SK-N-DZ (cell line): ENCODE data around the gene NECTIN1.

ENCODE experiments used
- DNase-seq: peaks from one replicate; pipeline ENCODE4 v3.0.0-alpha.2; 2015; ENCODE audit warnings: low spot score

The NECTIN1 gene

DNA sequence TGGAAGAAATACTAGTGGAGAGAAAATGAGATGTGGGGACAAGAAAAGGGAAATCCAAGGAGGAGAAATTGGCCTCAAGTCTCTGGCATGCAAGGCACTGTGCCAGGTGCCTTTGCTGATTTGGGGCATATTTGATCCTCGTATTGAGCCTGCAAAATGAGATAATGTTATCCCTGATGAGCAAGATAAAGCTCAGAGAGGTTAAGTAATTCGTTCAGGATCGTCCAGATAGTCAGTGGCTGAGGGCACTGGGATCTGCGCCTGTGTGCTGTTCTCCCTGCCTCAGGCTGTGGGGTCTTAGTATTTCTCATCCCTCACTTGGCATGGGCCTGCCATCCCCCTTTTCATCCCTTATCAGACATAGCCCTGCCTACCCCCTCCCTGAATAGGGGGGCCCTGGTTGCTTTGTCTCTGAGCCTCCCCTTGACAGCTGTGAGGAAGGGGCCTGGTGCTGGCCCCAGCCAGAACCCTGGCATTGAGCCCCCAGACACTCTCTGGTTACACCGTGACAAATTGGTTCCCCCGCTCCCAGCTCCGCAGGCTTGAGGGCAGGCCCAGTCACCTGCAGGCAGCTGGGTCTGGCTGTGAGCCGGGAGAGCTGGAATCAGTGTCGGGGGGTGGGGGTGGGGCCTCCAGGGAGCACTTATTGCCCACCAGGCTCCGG is 85.7 kb downstream of the NECTIN1 start:
- DNase-seq, result no peak

DNA sequence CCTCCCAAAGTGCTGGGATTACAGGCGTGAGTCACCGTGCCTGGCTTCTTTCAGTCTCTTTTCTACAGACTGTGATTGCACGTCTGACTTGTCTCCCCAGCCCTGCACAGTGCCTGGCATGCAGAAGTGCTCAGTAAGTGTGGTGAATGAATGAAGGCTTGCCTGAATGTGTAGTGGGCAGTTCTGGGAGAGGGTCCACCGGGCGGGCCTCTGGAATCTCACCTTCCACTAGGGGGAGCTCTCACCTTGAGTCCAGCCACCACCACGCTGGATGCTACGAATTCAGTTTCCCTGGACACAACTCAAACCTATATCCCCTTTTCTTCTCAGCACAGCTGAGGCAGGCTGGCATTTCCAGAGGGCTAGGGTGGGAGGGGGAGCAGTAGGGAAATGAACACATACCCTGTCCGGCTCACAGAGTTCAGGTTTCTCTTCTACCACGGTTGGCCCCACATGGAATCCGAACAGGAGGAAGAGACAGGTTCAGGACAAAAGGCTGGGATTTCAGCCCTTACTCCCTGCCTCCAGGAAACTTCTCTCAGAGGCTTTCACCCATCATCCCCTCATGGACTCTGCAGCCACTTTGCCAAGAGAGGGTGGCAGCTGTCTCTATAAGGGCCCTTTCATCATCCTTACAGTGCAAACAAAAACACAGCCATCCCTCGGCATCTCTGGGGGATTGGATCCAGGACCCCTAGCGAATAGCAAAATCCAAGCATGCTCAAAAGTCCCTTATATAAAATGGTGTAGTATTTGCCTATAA is 86.8 kb downstream of the NECTIN1 start:
- DNase-seq, result peak; percentile 30

DNA sequence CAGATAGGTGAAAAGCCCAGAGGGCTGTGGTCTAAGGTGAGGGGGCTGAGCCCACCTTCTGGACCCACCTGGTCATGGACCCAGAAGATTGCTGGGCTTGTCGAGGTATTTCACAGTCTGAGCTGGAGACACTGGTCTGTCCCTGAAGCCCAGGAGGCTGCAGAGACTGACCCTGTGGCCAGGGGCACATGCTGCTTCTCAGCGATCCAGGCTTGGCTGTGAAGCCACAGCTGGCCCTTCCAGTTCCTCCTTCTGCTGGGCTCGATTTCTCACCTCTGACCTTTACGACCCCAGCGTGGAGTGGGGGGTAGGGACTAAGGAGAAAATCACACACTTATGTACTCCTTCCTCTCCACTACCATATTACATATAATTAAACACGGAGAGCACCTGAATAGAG is 88.5 kb downstream of the NECTIN1 start:
- DNase-seq, result no peak

GRCh38 chr11:119639642-119640205 is 89.3 kb downstream of the NECTIN1 start:
- no peak for DNase-seq

DNA sequence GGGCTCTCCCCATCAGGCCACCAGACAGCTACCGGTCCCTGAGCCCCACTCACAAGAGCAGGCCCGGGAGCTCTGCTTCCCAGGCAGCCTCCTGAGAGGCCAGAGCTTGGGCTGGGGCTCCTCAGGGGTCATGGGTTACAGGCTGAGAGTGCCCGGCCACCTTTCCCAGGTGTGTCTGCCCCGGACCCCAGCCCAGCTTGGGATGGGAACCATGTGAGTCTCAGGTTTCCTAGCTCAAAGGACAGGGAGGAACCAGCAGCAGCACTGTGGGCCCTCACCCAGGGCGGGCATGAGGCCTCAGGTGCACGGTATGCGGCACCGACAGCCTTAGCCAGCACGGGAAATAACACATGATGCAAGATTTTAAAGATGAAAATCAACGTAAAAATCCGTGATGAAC is 90.1 kb downstream of the NECTIN1 start:
- no peak for DNase-seq

- no peak for DNase-seq
Observed at GRCh38 chr11:119637481-119637880, 91.5 kb downstream of the NECTIN1 start.

- no peak for DNase-seq
Observed at GRCh38 chr11:119635776-119636175, 93.2 kb downstream of the NECTIN1 start.

DNA sequence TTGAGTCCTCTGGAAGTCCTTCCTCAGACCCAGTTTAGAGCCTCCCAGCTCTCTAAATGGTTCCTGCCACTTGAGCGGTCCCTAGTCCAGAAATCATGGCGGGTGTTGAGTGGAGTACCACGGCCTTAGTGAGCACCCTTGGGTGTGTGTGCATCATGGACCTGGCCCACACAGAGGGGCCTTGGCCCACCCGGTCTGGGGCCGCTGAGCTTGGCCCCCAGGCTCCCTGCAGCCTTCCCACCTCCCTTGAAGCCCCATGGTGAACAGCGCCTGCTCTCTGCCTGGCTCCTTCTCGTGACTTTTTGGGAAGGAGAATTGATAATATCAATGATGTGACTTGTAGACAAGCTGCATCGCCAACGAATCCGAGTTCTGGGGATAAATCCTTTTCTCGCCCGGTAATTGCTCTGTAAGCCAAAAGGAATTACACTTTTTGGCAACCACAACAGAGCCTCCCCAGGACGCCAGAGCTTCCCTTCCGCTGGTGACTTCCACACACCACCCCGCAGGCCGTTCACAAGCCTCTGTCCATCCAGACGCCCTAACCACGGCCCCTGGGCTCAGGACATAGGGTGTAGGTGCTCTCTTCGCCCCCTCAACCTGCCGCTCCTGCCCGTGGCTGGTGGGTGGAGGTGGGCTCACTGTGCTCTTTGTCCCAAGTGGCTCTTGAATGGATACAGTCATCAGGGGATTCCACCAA is 93.8 kb downstream of the NECTIN1 start:
- no peak for DNase-seq

DNA sequence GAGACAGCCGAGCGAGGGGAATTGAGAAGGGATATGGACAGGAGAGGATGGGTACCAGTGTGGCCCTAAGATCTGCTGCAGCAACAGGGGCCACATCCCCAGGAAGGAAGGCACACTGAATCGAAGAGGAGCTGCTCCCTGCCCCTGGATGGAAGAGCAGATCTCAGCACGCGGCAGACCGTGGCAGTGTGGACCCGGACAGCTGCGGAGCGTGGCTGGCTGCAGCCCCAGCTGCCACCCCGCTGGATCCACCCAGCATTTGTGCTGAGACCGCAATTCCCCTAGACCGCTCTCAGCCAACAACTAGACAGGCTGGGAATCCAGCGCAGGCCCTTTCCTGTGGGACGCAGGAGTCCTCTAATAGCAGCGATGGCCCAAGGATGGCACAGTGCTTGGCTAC is 94.7 kb downstream of the NECTIN1 start:
- DNase-seq, result no peak

DNA sequence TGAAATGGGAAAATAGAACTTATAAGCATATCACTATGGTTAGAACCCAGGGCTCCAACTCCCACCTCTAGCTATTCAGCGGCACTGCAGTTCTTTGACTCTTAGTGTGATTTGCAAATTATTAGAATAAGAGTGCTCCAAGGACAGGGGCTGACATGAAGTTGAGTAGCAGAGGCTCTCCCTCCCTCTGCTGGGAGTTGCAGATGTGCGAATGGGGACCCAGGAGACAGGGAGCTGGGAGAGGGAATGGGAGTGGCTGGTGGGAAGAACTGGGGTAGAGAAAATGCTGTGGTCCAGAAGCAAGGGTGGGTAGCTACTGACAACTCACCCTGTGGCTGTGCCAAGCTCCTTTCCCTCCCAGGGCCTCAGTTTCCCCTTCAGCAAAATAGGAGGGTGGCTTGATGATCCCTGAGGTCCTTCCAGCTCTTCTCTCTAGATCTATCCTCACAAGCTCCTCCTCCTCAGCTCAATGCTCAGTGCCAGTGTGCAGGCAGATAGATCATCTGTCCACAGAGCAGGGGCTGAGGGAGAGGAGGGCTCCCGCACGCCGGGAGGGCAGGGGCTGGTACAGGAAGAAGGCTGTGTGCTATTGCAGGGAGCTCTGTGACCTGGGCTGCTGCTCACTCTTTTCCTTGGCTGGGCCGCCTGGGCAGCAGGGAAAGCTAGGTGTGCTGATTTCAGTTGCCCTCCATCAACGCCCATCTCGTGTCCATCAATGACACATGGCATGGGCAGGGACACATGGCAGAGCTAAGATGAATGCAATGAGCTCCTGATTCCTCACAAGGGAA is 99.0 kb downstream of the NECTIN1 start:
- DNase-seq, result no peak

- DNase-seq, result no peak
Observed at GRCh38 chr11:119629085-119629484, 99.9 kb downstream of the NECTIN1 start.

DNA sequence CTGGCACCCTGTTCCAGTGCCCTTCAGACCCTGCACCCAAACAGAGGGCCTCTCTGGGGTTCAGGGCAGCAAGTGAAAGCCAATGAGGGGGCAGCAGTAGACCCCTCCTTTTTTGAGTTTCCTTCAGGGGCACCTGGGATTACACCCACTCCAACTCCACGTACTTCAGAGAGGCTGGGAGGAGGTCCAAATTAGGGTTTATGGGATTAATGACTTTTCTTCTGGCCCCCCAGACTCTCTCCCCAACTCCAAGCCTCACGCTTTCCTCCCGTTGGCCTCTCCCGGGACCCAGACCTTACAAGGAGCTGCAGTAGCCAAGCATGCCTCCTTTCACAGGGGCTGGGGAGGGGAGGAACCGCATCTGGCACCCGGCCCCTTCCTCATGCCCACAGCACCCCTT is 101.7 kb downstream of the NECTIN1 start:
- DNase-seq, result no peak

DNA sequence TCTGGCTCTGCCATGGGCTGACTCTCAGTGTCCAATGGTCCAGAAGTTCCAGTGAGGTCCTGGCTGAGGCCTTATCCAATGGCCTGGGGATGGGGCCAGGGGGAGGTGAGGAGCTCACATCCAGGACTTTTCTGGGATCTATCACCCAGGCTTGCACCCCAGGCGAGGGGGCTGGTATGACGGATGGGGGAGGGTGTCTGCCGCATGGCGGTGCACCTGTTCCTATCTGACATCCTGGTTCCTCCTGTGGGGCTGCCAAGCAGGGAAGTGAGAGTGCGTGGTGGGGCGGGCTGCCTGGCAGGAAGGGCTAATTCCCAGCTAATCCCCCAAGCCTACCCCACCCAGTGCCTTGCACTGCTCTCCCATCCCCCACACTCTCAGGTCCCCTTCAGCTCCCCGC is 102.1 kb downstream of the NECTIN1 start:
- no peak for DNase-seq

DNA sequence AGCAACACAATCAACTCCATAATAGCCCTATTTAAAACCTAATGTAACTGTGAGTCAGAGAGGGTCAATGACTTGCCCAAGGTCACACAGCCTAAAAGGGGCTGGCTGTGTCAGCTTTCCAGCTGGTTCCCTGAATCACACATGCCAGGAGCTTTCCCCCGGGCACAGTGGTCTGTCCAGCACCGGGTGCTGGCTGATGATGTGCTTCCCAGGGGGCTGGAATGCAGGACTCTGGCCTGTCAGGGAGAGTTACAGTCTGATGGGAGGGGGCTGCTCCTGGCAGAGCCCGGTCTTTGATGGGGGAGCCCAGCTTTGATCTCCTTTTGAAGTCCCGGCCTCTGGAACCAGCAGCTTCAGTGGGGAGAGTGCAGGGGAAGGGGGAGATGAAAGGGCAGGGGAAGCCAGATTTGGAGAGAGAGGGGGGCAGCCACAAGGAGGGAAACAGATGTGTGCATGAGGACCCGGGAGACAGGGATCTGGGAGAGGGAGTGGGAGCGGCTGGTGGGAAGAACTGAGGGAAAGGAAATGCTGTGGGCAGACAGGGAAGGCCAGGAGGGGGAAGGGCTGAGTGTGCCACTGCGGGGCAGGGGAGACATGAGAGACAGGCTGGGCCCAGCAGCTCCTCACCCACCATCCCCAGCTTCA is 102.7 kb downstream of the NECTIN1 start:
- DNase-seq, result no peak

- no peak for DNase-seq
Observed at GRCh38 chr11:119625206-119625978, 103.6 kb downstream of the NECTIN1 start.

DNA sequence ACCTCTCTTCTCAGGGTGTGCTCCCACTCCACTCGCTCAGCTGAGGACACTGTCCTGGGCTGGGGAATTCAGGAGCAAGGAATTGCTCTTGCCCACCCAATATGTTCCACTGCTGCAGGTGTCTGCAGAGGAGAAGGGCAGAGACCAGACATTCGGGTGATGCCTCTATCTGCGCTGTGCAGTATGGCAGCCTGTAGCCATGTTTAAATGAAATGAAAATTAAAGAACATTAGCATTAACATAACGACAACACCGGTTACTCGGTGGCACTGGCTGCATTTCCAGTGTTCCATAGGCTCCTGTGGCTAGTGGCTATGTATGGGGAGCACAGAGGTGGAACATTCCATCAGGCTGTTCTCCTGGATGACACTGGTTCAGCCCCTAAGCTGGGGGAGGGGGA is 104.4 kb downstream of the NECTIN1 start:
- no peak for DNase-seq

DNA sequence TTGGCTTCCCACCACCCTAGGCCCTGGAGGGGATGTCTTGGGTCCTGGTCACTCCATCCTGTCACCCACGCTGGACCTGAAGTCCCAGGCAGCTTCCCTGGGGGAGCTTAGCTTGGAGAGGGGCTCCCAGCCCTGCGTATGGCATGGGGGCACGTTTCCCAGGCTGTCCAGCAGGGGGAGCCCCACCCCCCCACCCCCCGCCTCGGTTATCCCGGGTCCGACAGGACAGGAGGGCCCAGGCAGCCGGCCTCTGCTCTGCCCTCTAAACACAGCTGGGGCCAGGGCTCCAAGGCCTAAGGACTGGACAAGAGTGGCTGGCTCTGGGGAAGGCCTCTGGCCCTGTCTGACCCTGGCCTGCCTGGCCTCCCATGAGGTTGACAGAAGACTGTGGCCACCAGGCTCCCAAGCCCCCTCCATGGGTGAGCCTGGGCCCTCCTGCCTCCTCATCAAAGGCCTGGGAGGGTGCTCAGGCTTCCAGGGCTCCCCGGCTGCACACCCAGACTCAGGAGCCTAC is 104.8 kb downstream of the NECTIN1 start:
- peak; percentile 10 for DNase-seq

DNA sequence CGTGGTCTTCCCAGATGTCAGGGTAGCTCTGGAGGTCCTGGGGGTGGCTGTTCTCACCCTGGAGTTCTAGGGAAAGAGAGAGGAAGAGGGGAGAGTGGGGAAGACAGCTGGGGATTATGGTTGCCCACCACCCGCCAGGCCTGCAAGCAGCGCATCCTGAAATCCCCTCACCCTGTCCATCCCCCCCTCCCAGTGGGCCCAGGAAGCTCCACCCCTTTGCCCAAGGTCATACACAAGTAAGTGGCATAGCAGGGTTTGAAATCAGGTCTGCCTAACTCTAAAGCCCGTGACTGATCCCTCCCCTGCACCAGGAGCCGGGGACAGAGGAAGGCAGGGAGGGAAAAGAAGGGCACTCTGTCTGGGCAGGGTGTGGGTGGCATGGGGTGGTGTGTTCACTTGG is 105.3 kb downstream of the NECTIN1 start:
- DNase-seq, result no peak

- DNase-seq, result no peak
Observed at GRCh38 chr11:119622454-119623143, 106.4 kb downstream of the NECTIN1 start.
